ENCODE measurements around the gene KCNIP1.

- TF ChIP-seq SAFB2 (IDR thresholded peaks at IDR 0.05; ENCODE audit: borderline replicate concordance, low read depth, low read length, severe bottlenecking) (no peak), SNIP1 (IDR thresholded peaks at IDR 0.05; ENCODE audit: low read depth) (no peak), RBM22 (IDR thresholded peaks at IDR 0.05; ENCODE audit: low read depth, low read length, poor library complexity, severe bottlenecking) (no peak), KAT8 (IDR thresholded peaks at IDR 0.05; ENCODE audit: low read depth) (no peak), RFX5 (IDR thresholded peaks at IDR 0.05; ENCODE audit: low read depth, low read length) (no peak), SMAD3 (CRISPR knock-in tag; conservative IDR thresholded peaks at IDR 0.05) (no peak), RFX1 (IDR thresholded peaks at IDR 0.05) (no peak), NFIC (IDR thresholded peaks at IDR 0.05) (no peak), SMC3 (conservative IDR thresholded peaks at IDR 0.05; ENCODE audit: insufficient read depth, low read depth, low read length) (no peak), ZSCAN29 (IDR thresholded peaks at IDR 0.05) (no peak), ZNF184 (CRISPR knock-in tag; IDR thresholded peaks at IDR 0.05) (no peak)
- TF ChIP-seq, protein P1, sequence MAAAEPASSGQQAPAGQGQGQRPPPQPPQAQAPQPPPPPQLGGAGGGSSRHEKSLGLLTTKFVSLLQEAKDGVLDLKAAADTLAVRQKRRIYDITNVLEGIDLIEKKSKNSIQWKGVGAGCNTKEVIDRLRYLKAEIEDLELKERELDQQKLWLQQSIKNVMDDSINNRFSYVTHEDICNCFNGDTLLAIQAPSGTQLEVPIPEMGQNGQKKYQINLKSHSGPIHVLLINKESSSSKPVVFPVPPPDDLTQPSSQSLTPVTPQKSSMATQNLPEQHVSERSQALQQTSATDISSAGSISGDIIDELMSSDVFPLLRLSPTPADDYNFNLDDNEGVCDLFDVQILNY (CRISPR knock-in tag; IDR thresholded peaks at IDR 0.05): no peak
- TF ChIP-seq, protein P2, sequence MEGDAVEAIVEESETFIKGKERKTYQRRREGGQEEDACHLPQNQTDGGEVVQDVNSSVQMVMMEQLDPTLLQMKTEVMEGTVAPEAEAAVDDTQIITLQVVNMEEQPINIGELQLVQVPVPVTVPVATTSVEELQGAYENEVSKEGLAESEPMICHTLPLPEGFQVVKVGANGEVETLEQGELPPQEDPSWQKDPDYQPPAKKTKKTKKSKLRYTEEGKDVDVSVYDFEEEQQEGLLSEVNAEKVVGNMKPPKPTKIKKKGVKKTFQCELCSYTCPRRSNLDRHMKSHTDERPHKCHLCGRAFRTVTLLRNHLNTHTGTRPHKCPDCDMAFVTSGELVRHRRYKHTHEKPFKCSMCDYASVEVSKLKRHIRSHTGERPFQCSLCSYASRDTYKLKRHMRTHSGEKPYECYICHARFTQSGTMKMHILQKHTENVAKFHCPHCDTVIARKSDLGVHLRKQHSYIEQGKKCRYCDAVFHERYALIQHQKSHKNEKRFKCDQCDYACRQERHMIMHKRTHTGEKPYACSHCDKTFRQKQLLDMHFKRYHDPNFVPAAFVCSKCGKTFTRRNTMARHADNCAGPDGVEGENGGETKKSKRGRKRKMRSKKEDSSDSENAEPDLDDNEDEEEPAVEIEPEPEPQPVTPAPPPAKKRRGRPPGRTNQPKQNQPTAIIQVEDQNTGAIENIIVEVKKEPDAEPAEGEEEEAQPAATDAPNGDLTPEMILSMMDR (IDR thresholded peaks at IDR 0.05 in 2 of 3, conservative IDR thresholded peaks at IDR 0.05 in 1 of 3; ENCODE audit: insufficient read depth in 2 of 3, low read depth in 1 of 3, low read length in 3 of 3): no peak
These were observed 133.1 kb downstream of the KCNIP1 start for GRCh38 chr5:170636801-170637477.
